CD4-positive, alpha-beta T cell treated with Interleukin-6 at 100 ng/mL for 8 hours (primary cell): ENCODE measurements around the gene SMG9.
"Not testable (repeated sequence)": the region's sequence is repeated elsewhere in the genome, so short reads cannot be mapped to it uniquely, and the experiment has no call there.

Source experiments
- DNase-seq: peaks from one replicate; pipeline ENCODE4 v3.0.0-alpha.2; 2020; ENCODE audit warnings: mixed read lengths, low spot score

SMG9 gene

DNA sequence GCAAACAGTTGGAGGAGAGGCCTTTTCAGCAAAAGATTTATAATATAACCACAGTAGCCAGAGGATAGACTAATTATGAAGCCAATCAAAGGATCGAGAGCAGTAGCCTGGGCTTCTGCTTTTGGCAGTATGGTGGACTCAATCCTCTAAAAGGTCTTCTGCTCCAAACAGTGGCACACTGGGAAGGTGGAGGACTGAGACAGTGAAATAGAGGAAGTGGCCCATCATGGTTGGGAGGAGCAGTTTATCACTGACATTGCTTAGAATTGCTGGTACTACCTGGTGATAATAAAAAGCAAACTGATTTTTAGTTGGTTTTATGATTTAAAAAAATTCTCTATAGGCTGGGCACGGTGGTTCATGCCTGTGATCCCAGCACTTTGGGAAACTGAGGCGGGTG, 63.9 kb downstream of the SMG9 start:
- DNase-seq = no peak

DNA sequence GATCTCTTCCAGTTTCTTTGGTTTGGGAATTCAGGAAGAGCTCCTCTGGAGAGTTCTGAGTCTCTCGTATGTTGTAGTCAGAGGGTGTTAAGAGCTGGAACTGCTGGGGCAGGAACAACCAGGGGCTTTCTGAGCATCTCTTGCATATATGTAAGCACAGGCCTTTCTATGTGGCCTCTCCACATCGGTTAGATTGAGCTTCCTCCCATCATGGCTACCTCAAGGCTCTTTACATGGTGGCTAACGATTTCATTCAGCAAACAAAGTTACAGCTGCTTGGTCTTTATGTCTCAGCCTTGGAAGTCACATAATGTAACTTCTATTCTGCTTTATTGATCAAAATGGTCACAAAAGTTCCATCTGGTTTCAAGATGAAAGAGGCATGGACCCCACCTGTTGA, 64.3 kb downstream of the SMG9 start:
- DNase-seq = no peak

- no peak for DNase-seq
Observed at GRCh38 chr19:43688059-43688701, 66.6 kb downstream of the SMG9 start.

- DNase-seq = no peak
Observed at GRCh38 chr19:43687660-43687997, 67.1 kb downstream of the SMG9 start.

DNA sequence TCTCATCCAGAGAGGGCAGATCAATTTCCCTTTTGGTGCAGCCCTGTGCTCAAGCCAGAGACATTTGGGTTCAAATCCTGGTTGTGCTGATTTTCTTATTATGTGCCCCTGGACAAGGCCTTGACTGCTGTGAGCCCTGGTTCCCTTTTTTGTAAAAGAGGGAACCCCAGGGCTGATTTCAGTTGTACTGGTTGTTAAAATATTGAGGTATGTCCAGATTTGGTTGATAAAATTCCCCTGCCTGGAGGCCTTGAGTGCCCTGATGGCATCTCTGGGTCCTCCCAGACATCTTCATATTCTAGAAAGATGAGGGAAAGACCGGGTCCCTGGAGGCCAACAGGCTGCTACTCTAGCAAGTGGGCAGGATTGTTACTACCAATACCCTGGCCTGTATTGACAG, 70.4 kb downstream of the SMG9 start:
- no peak for DNase-seq

GRCh38 chr19:43683905-43684304, 70.9 kb downstream of the SMG9 start:
- no peak for DNase-seq

GRCh38 chr19:43682824-43683661, 71.7 kb downstream of the SMG9 start:
- no peak for DNase-seq

DNA sequence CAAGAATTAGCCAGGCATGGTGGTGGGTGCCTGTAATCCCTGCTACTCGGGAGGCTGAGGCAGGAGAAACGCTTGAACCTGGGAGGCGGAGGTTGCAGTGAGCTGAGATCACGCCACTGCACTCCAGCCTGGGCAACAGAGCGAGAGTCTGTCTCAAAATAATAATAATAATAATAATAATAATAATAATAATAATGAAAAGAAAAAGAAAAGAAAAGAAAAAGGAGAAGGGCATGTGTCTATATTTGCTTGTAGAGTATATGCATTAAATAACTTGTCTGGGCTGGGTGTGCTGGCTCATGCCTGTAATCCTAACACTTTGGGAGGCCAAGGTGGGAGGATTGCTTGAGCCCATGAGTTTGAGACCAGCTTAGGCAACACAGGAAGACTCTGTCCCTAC, 72.5 kb downstream of the SMG9 start:
- not testable (repeated sequence) for DNase-seq

GRCh38 chr19:43681821-43682220, 72.9 kb downstream of the SMG9 start:
- DNase-seq = no peak

DNA sequence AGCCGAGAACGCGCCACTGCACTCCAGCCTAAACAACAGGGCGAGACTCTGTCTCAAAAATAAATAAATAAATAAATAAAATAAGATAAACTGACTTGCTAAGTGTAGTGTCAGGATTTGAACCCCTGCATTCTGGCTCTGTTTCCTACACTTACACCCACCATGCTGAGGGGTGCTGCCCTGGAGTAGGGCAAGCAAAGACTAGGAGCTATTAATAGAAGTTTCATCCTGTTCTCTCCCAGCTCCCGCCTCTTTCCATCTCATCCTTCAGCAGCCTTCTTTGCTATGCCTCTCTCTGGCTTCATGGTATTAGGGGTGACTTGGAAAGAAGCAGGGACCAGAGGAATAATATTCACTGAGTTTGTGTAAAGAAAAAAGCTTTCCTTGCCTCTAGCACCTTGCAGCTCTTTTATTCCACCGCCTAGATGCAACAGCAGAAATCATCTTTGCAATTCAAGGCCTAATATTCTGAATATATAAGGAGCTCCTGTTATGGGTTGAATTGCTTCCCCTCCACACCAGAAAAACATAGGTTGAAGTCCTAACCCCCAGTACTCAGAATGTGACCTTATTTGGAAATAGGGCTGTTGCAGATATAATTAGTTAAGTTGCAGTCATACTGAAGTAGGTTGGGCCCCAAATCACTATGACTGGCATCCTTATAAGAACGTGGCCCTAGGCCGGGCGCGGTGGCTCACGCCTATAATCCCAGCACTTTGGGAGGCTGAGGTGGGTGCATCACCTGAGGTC, 76.1 kb downstream of the SMG9 start:
- DNase-seq = no peak
